Heart left ventricle (tissue), 16 donors: ENCODE data around the gene LUC7L3. TPM values are rescaled to one million over a fixed set of nuclear protein-coding genes. Genes with fewer than 3 reads are reported as not detected.
A peak's percentile ranks its signal among the peaks of the same experiment; 100 is the strongest.

ENCODE experiments used
- ATAC-seq, 4 donors: fragments of 200-7000 bp; cut with Tn5 transposase; one replicate each; pipeline ENCODE4 v1.9.1; 2020 to 2022; ENCODE audit warnings: moderate library complexity in 4 of 4, mild to moderate bottlenecking in 3 of 4, moderate number of reproducible peaks in 1 of 4
- DNase-seq, 5 donors: peaks; one replicate each; pipeline ENCODE4 v3.0.0-alpha.2; 2020
- H3K27ac ChIP-seq, 12 donors: fragments of 200-600 bp; sonication (generic) in 4 of 12; one replicate each; pipeline versions ENCODE4 v1.5.0 to v1.8.0; 2016 to 2022; ENCODE audit warnings: mild to moderate bottlenecking in 2 of 12
- H3K27me3 ChIP-seq, 9 donors: fragments of 200-600 bp; sonication (generic) in 2 of 9; one replicate each; pipeline versions ENCODE4 v1.5.1 to v1.8.0; 2016 to 2022; ENCODE audit warnings: mild to moderate bottlenecking in 3 of 9
- H3K36me3 ChIP-seq, 9 donors: fragments of 200-600 bp; sonication (generic) in 2 of 9; one replicate each; pipeline versions ENCODE4 v1.5.0 to v1.8.0; 2018 to 2022; ENCODE audit warnings: mild to moderate bottlenecking in 2 of 9
- H3K4me1 ChIP-seq, 12 donors: fragments of 200-600 bp; sonication (generic) in 4 of 12; one replicate each; pipeline versions ENCODE4 v1.5.0 to v1.8.0; 2016 to 2022; ENCODE audit warnings: mild to moderate bottlenecking in 3 of 12
- H3K4me3 ChIP-seq, 12 donors: fragments of 200-600 bp; sonication (generic) in 4 of 12; one replicate each; pipeline versions ENCODE4 v1.5.0 to v1.8.0; 2017 to 2022; ENCODE audit warnings: mild to moderate bottlenecking in 9 of 12, moderate library complexity in 4 of 12
- H3K9me3 ChIP-seq, 12 donors: fragments of 200-600 bp; sonication (generic) in 4 of 12; one replicate each; pipeline versions ENCODE4 v1.5.0 to v1.8.0; 2016 to 2022; ENCODE audit warnings: mild to moderate bottlenecking in 1 of 12
- CTCF ChIP-seq, 12 donors: fragments of 200-600 bp; sonication (generic) in 4 of 12; IDR thresholded peaks; one replicate each; pipeline versions ENCODE4 v1.5.0 to v1.8.0; 2018 to 2022; ENCODE audit warnings: antibody characterized with exemption in 12 of 12, mild to moderate bottlenecking in 5 of 12
- POLR2A ChIP-seq, 2 donors: fragments of 450-650 bp; IDR thresholded peaks; one replicate each; pipeline ENCODE4 v1.6.1; 2017; ENCODE audit warnings: antibody characterized with exemption in 2 of 2, mild to moderate bottlenecking in 2 of 2, moderate library complexity in 2 of 2
- WGBS, 4 donors: extraction: QIAGEN DNeasy Blood & Tissue Kit in 2 of 4; methylation state at CpG; one replicate each; pipeline versions ENCODE4 v1.1.5 to v1.1.7; 2013 to 2018; 5-methylcytosine and 5-hydroxymethylcytosine counted together
- intact Hi-C, 10 donors: fragments of 100-400 bp; cut with DNase I; formaldehyde crosslinking; loops; one replicate each; pipeline versions ENCODE4 v1.11.1 to v1.14.2; 2022
- long read RNA-seq, 3 donors: library from polyadenylated mRNA; unstranded; transcript quantifications; one replicate each; pipeline ENCODE4 v2.0.0, GENCODE V29; 2020 to 2021
- polyA plus RNA-seq, 2 donors: library from polyadenylated mRNA; stranded (reverse); fragments of 200-250 nt; gene quantifications; one replicate each; pipeline ENCODE4 v1.2.3, GENCODE V29; 2013
- total RNA-seq, 9 donors: library from RNA; depleted of rRNA in 2 of 9; stranded (reverse); fragments of >200 nt in 2 of 9; fragmentation: NEBNext Ultra II Directional in 3 of 9; extraction: Animal tissue kit (Norgen Biotek cat#: 25700) in 3 of 9; gene quantifications; one replicate each; pipeline versions ENCODE4 v1.1.0 to v1.2.4, GENCODE V29; 2016 to 2023
- donor health status: ischemic (EF 13 %, LVEDD 7.1; RV severe dilation, severe dysfunction).
- donor health status: healthy with polysubstance abuse.
- donor health status: DM: no; HTN: yes; CAD: no.
- donor health status: DM: no; HTN: no; CAD: no.
- donor health status: ischemic (EF 25% LVEDD 6.9; RV normal size, moderate dysfunction).
- donor health status: ischemic (EF 25% LVEDD 5.7; RV mildly dilated, moderate dysfunction).
- donor health status: healthy.
- donor health status: DM: yes; HTN: yes; CAD: no.
- donor health status: ischemic (EF 35%, LVEDD 5.7; RV mildly dilated, moderate dysfunction).
- donor health status: nonischemic (EF 11% LVEDD 7.7; RV severe dilation, severe dysfunction).
- donor health status: DM: yes; HTN: yes; CAD: no.
- donor health status: PGD.
- donor health status: ischemic (EF 29% LVEDD 5.4; RV normal size, mild dysfunction).
- donor health status: nonischemic (EF 23%, LVEDD 6.1; RV moderate dilation, normal function).

Gene LUC7L3
- total RNA-seq (10 to 100 TPM; 16.5 to 55.5 (median 52.1) TPM), polyA plus RNA-seq (10 to 100 TPM; 33.4 to 89.0 TPM)
- long read RNA-seq, donor 1, partial matches to known transcripts, result 10 of 15 reads
- long read RNA-seq, donor 1, other reads (novel, unspliced or antisense), result 4 of 15 reads
- long read RNA-seq, donor 2, partial matches to known transcripts, result 16 of 18 reads
- long read RNA-seq, donor 2, other reads (novel, unspliced or antisense), result 2 of 18 reads
- long read RNA-seq, donor 3, full-length matches to known transcripts, result 2 of 17 reads
- long read RNA-seq, donor 3, partial matches to known transcripts, result 11 of 17 reads
- long read RNA-seq, donor 3, other reads (novel, unspliced or antisense), result 4 of 17 reads

DNA sequence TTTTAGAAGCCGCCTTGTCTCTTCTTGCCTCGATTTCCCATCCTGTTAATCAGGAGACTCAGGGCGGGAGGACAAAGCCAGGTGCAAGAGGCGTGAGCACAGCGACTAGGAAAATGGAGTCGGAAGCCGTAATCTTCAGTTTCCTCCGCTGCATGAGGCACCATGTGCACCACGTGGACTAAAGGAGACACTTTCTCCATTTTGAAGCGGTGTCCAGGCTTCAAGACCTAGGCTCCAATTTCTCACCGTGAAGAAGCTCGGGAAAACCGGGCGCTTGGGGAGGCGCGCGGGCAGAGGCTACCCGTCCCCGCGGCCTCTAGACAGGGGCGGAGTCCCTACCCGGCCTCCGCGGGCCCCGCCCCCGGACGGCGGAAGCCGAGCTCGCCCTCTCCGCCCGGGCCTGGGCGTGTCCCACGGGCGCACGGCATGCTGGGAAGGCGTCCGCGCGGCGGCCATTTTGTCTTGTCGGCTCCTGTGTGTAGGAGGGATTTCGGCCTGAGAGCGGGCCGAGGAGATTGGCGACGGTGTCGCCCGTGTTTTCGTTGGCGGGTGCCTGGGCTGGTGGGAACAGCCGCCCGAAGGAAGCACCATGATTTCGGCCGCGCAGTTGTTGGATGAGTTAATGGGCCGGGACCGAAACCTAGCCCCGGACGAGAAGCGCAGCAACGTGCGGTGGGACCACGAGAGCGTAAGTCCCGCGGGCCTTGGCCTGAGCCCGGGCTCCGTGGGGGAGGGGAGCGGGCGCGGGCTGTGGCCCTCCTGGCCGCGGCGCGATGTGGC, at the start of gene LUC7L3:
Gene LUC7L3, plus strand, starts transcription at position 460 of the 780 bp plus-strand sequence. Its CDS starts 130 bp downstream, at position 590.
- peak within 1 kb of the TSS; percentile 62 to 99 (median 78) for H3K4me3 ChIP-seq
- intact Hi-C loops, result no loop called here
- H3K36me3 ChIP-seq, result no peaks in the 10 kb centered on the region
- TF ChIP-seq CTCF (IDR thresholded peaks at IDR 0.05) (no peak), POLR2A (IDR thresholded peaks at IDR 0.05) (peak in 1 of 2 donors; percentile 73)
- H3K9me3 ChIP-seq, result no peaks in the 10 kb centered on the region
- peaks cover 8 to 51% (median 39%) of the 10 kb centered on the region in 12 donors for H3K4me1 ChIP-seq
- ATAC-seq (peak; percentile 92 to 99 (median 98)), DNase-seq (peak; percentile 95 to 97 (median 96))
- WGBS, 4 donors, result 2 to 3% (median 2%) methylated on average over 43 to 76 of the region's 76 CpGs
- H3K27me3 ChIP-seq, result no peaks in the 10 kb centered on the region
- peak within 1 kb of the TSS; percentile 90 to 99 (median 96) for H3K27ac ChIP-seq

- no peak overlapping the region for H3K4me3 ChIP-seq
- H3K9me3 ChIP-seq, result no peaks in the 10 kb centered on the region
- peaks cover 0 to 7% (median 0%) of the 10 kb centered on the region in 12 donors for H3K4me1 ChIP-seq
- no peak overlapping the region for H3K27ac ChIP-seq
- H3K36me3 ChIP-seq, result no peaks in the 10 kb centered on the region
- intact Hi-C loops, result no loop called here
- DNase-seq, result no peak
- TF ChIP-seq CTCF (IDR thresholded peaks at IDR 0.05) (no peak), POLR2A (IDR thresholded peaks at IDR 0.05) (no peak)
- no peak for ATAC-seq
- no peaks in the 10 kb centered on the region for H3K27me3 ChIP-seq
- WGBS, 4 donors, result 95 to 98% (median 96%) methylated on average over 5 of the region's 5 CpGs
These were observed 47.3 kb upstream of the LUC7L3 start for GRCh38 chr17:50672071-50672470.

- intact Hi-C loops, result no loop called here
- Histone ChIP-seq H3K27ac (peak overlapping the region in 2 of 12 donors; percentile 16 to 68), H3K4me3 (no peak overlapping the region), H3K9me3 (no peaks in the 10 kb centered on the region), H3K27me3 (no peaks in the 10 kb centered on the region), H3K4me1 (peaks cover 0 to 7% (median 0%) of the 10 kb centered on the region in 12 donors), H3K36me3 (no peaks in the 10 kb centered on the region)
- ATAC-seq (peak; percentile 91 to 97 (median 94)), DNase-seq (peak in 4 of 5 donors; percentile 36 to 89 (median 55))
- WGBS, 4 donors, result 80 to 91% (median 83%) methylated on average over 15 to 20 of the region's 20 CpGs
- no peak for TF ChIP-seq POLR2A (IDR thresholded peaks at IDR 0.05)
- no peak for TF ChIP-seq CTCF (IDR thresholded peaks at IDR 0.05)
These were observed 46.4 kb upstream of the LUC7L3 start for GRCh38 chr17:50672831-50673551.
